Natural killer cell (primary cell): ENCODE results near the gene TSHZ1. TPM values are rescaled to one million over a fixed set of nuclear protein-coding genes. Genes with fewer than 3 reads are reported as not detected.
A peak's percentile ranks its signal among the peaks of the same experiment; 100 is the strongest.

ENCODE experiments used
- ATAC-seq, 3 donors: fragments of 150-1000 bp in 2 of 3; fragments of 200-7000 bp in 1 of 3; cut with Tn5 transposase; 1 replicate in 1 of 3; 2 replicates in 2 of 3; pipeline ENCODE4 v1.10.0; 2021; ENCODE audit warnings: mild to moderate bottlenecking in 2 of 3, moderate library complexity in 2 of 3
- DNase-seq, 2 donors: peaks; one replicate each; pipeline versions ENCODE4 v3.0.0 to v3.0.0-alpha.2; 2013 to 2021; ENCODE audit warnings: mixed read lengths in 1 of 2
- H3K27ac ChIP-seq: one replicate; pipeline ENCODE4 v1.5.1; 2013; ENCODE audit warnings: mild to moderate bottlenecking, low read length
- H3K27me3 ChIP-seq: one replicate; pipeline ENCODE4 v1.6.1; 2013; ENCODE audit warnings: low read length; ENCODE audit not compliant: control insufficient read depth, insufficient read depth
- H3K36me3 ChIP-seq: one replicate; pipeline ENCODE4 v1.6.1; 2013; ENCODE audit warnings: low read length; ENCODE audit not compliant: control insufficient read depth, insufficient read depth
- H3K4me1 ChIP-seq: one replicate; pipeline ENCODE4 v1.6.1; 2013; ENCODE audit warnings: low read length; ENCODE audit not compliant: control insufficient read depth, insufficient read depth
- H3K4me3 ChIP-seq: one replicate; pipeline ENCODE4 v1.5.1; 2013; ENCODE audit warnings: low read length
- H3K9me3 ChIP-seq: one replicate; pipeline ENCODE4 v1.6.1; 2013; ENCODE audit warnings: low read length; ENCODE audit not compliant: control insufficient read depth, insufficient read depth
- H3K27ac Mint-ChIP-seq, 2 donors: one replicate each; pipeline ENCODE4 v1.8.0; 2022; ENCODE audit warnings: mild to moderate bottlenecking in 2 of 2, mixed read lengths in 2 of 2, moderate library complexity in 1 of 2
- H3K27me3 Mint-ChIP-seq, 2 donors: one replicate each; pipeline ENCODE4 v1.8.0; 2022; ENCODE audit warnings: low read depth in 2 of 2, mixed read lengths in 2 of 2
- H3K36me3 Mint-ChIP-seq: one replicate; pipeline ENCODE4 v1.8.0; 2022; ENCODE audit warnings: mixed read lengths
- H3K4me1 Mint-ChIP-seq, 2 donors: one replicate each; pipeline ENCODE4 v1.8.0; 2022; ENCODE audit warnings: mixed read lengths in 2 of 2
- H3K4me3 Mint-ChIP-seq: one replicate; pipeline ENCODE4 v1.8.0; 2022; ENCODE audit warnings: mild to moderate bottlenecking, moderate library complexity, mixed read lengths
- H3K9me3 Mint-ChIP-seq, 2 donors: one replicate each; pipeline ENCODE4 v1.8.0; 2022; ENCODE audit warnings: mixed read lengths in 2 of 2
- CTCF ChIP-seq: fragments of 200-600 bp; IDR thresholded peaks from one replicate; pipeline ENCODE4 v1.8.0; 2022; ENCODE audit warnings: antibody characterized with exemption
- WGBS: methylation state at CpG from one replicate; pipeline ENCODE4 v1.1.7; 2013; ENCODE audit warnings: missing lambda C conversion rate; ENCODE audit not compliant: insufficient coverage; 5-methylcytosine and 5-hydroxymethylcytosine counted together
- intact Hi-C: fragments of 100-400 bp; cut with micrococcal nuclease; formaldehyde crosslinking; loops from one replicate; pipeline ENCODE4 v1.14.2; 2022
- total RNA-seq, 4 donors: library from RNA; stranded (reverse); fragments of 120-200 nt in 1 of 4; gene quantifications; one replicate each; pipeline versions ENCODE4 v1.2.3 to v1.2.4, GENCODE V29; 2013 to 2022

The TSHZ1 gene
- total RNA-seq, 3 donors from 2014 or later (not counting 1 experiment from before 2014, with no cell fraction given) = 44.3 to 51.6 (median 44.8) TPM

- Histone ChIP-seq H3K36me3 (peaks cover 13% of the 10 kb centered on the region), H3K9me3 (no peaks in the 10 kb centered on the region), H3K27me3 (peaks cover 3% of the 10 kb centered on the region), H3K4me3 (no peak overlapping the region), H3K4me1 (peaks cover 26% of the 10 kb centered on the region), H3K27ac (no peak overlapping the region)
- peaks cover 3 to 12% of the 10 kb centered on the region in 2 donors for H3K27me3 Mint-ChIP-seq
- 97% methylated on average over 5 of the region's 6 CpGs for WGBS
- peaks cover 5% of the 10 kb centered on the region for H3K36me3 Mint-ChIP-seq
- no peak for ATAC-seq
- no peak for DNase-seq
- TF ChIP-seq CTCF = no peak
- H3K4me3 Mint-ChIP-seq = peak overlapping the region; percentile 50
- H3K9me3 Mint-ChIP-seq = no peaks in the 10 kb centered on the region
- intact Hi-C loops = loop anchor here (10.0 kb wide), 1 partner anchor 162 kb away; no protein-coding TSS in a partner anchor
- H3K27ac Mint-ChIP-seq = no peak overlapping the region
- H3K4me1 Mint-ChIP-seq = peaks cover 35 to 41% of the 10 kb centered on the region in 2 donors
Measured at GRCh38 chr18:75202696-75203365, 7.8 kb upstream of the TSHZ1 start.

- H3K27me3 ChIP-seq = peaks cover 3% of the 10 kb centered on the region
- H3K9me3 Mint-ChIP-seq = no peaks in the 10 kb centered on the region
- peaks cover 39 to 45% of the 10 kb centered on the region in 2 donors for H3K4me1 Mint-ChIP-seq
- H3K36me3 Mint-ChIP-seq = peaks cover 5% of the 10 kb centered on the region
- H3K27ac ChIP-seq = no peak overlapping the region
- DNase-seq (no peak), ATAC-seq (no peak)
- no peak overlapping the region for H3K4me3 Mint-ChIP-seq
- H3K4me3 ChIP-seq = no peak overlapping the region
- H3K4me1 ChIP-seq = peaks cover 31% of the 10 kb centered on the region
- TF ChIP-seq CTCF = no peak
- 76% methylated on average over 17 of the region's 24 CpGs for whole genome bisulfite sequencing
- intact Hi-C loops = loop anchor here (10.0 kb wide), 1 partner anchor 161 kb away; no protein-coding TSS in a partner anchor
- H3K36me3 ChIP-seq = peaks cover 13% of the 10 kb centered on the region
- no peak overlapping the region for H3K27ac Mint-ChIP-seq
- no peaks in the 10 kb centered on the region for H3K9me3 ChIP-seq
- H3K27me3 Mint-ChIP-seq = peaks cover 3 to 12% of the 10 kb centered on the region in 2 donors
Measured at GRCh38 chr18:75203416-75204268, 7.0 kb upstream of the TSHZ1 start.

- Mint-ChIP-seq H3K27ac (no peak overlapping the region), H3K4me1 (peaks cover 39 to 45% of the 10 kb centered on the region in 2 donors), H3K9me3 (no peaks in the 10 kb centered on the region), H3K36me3 (peaks cover 5% of the 10 kb centered on the region), H3K27me3 (peaks cover 3 to 12% of the 10 kb centered on the region in 2 donors), H3K4me3 (peak overlapping the region; percentile 17)
- Histone ChIP-seq H3K4me3 (no peak overlapping the region), H3K27ac (no peak overlapping the region), H3K9me3 (no peaks in the 10 kb centered on the region), H3K27me3 (peaks cover 3% of the 10 kb centered on the region), H3K4me1 (peaks cover 31% of the 10 kb centered on the region), H3K36me3 (peaks cover 13% of the 10 kb centered on the region)
- ATAC-seq = no peak
- no peak for TF ChIP-seq CTCF
- 32% methylated on average over 35 of the region's 35 CpGs for WGBS
- intact Hi-C loops = loop anchor here (10.0 kb wide), 1 partner anchor 161 kb away; no protein-coding TSS in a partner anchor
- peak in 1 of 2 donors; percentile 29 for DNase-seq
Measured at GRCh38 chr18:75204269-75204731, 6.3 kb upstream of the TSHZ1 start.
